ENCODE measurements around the gene RAI1.
A peak's percentile ranks its signal among the peaks of the same experiment; 100 is the strongest.
"Not testable (repeated sequence)": the region's sequence is repeated elsewhere in the genome, so short reads cannot be mapped to it uniquely, and the experiment has no call there.

The RAI1 gene

DNA sequence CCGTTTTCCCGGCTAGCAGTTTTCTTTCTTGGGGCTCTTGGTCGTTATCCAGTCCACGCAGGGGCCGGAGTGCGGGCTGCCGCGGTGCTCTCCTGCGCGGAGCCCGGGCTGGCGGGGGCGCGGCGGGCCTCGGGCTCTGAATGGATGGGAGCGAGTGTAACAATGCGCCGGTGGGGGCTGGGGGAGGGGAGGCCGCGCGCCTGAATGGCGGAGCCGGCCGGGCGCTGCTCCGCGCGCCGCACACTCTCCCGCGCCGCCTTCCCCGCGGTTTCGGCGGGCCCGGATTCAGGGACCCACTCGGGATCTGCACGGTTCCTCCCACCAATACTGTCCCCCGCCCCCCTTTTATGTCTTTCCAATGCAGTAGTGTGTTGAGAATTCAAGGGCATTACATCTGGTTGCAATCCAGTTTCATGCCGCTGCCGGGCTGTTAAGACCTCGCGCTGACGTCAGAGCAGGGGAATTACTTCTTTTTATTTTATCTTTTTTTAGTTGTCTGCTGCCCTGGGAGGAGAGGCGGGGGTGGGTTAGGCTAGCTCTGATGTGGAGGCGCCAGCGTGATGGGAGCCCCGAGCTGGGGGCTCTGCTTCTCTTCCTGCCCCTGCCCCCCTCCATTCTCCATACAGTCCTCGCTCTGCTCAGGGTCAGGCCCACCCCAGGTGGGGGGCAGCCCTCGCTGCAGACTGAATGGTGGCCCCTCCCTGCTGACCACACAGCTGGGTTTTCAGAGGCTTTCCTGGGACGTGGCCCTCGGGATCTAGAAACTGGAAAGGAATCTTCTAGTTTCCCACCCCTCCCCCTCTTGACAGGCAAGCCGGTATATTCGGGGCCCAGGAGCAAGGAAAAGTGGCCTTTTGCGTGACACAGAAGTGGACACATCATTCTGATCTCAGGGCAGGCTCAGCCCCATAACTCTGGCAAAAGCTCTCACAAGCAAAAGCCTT, 1.8 kb downstream of the RAI1 start:
- peak; percentile 83 to 86 for DNase-seq (ENCODE audit: low read depth in 2 of 2)
- TF ChIP-seq, protein P1, sequence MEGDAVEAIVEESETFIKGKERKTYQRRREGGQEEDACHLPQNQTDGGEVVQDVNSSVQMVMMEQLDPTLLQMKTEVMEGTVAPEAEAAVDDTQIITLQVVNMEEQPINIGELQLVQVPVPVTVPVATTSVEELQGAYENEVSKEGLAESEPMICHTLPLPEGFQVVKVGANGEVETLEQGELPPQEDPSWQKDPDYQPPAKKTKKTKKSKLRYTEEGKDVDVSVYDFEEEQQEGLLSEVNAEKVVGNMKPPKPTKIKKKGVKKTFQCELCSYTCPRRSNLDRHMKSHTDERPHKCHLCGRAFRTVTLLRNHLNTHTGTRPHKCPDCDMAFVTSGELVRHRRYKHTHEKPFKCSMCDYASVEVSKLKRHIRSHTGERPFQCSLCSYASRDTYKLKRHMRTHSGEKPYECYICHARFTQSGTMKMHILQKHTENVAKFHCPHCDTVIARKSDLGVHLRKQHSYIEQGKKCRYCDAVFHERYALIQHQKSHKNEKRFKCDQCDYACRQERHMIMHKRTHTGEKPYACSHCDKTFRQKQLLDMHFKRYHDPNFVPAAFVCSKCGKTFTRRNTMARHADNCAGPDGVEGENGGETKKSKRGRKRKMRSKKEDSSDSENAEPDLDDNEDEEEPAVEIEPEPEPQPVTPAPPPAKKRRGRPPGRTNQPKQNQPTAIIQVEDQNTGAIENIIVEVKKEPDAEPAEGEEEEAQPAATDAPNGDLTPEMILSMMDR (IDR thresholded peaks at IDR 0.05; ENCODE audit: low read depth, low read length), result no peak
- H3K4me3 ChIP-seq (replicated peaks in 1 of 2; ENCODE audit: low read depth in 2 of 2, low read length in 2 of 2), result peak overlapping the region; percentile 73 to 79

DNA sequence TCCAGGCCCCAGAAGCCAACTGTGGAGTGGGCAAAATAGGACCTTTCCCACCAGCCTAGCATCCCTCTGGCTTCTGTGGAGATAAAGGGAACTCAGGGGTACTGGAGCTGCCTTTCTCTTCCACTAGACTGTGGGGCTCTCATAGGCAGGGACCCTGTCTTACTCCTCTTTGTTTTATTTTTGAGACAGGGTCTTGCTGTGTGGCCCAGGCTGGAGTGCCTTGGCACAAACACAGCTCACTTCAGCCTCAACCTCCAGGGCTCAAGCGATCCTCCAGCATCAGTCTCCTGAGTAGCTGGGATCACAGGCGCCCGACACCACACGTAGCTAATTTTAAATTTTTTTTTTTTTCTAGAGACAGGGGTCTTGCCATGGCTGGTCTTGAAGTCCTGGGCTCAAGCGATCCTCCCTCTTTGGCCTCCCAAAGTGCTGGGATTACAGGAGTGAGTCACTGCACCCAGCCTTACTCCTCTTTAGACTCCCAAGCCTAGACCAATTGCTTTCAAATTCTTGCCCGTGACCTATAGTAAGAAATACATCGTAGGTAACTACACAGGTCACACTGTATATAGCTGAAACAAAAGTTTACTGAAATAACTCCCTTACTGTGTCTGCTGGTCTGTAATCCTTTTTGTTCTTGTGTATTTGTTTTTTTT, 2.6 kb downstream of the RAI1 start:
- no peak for DNase-seq (ENCODE audit: low read depth in 2 of 2)
- peak overlapping the region; percentile 73 to 79 for H3K4me3 ChIP-seq (replicated peaks in 1 of 2; ENCODE audit: low read depth in 2 of 2, low read length in 2 of 2)
- TF ChIP-seq, protein P1 (IDR thresholded peaks at IDR 0.05; ENCODE audit: low read depth, low read length), result no peak

DNA sequence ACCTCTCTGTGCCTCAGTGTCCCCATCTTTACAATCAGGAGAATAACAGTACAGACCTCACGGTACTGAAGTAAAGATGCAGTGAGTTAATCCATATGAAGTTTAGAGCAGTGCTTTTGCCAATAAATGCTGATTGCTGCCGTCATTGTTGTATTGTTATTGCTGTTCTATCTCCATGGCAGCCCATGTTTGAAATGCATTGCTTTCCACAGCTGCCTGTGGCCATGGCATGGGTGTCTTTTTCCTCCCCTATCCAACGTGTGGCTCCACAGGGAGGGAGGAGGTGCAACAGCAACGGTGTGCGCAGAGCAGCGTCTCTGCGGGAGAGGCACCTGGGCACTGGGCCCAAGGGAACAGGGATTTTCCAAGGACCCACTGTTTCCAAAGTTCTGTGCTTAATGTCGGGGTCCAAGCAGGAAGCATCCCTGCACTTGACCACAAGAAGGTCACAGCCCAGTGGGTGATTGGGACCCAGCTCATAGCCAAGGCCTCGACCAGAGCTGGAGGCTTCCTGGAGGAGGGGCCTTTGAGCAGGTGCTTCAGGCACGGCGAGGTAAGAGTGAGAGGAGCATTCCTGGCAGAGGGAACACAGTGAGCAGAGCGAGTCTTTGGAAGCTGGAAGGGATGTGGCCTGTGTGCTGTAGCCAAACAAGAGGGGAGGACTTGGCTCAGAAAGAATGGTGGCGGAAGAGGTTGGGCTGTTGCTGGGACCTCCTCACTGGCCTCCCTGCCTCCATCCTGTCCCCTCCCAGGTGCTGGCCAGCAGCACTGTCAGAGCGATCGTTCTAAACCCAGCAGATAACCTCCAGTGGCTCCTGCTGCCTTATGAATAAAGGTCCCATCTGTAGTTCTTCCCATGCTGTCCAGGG, 3.9 kb downstream of the RAI1 start:
- H3K4me3 ChIP-seq (replicated peaks in 1 of 2; ENCODE audit: low read depth in 2 of 2, low read length in 2 of 2), result no peak overlapping the region
- peak; percentile 41 to 67 for DNase-seq (ENCODE audit: low read depth in 2 of 2)

DNA sequence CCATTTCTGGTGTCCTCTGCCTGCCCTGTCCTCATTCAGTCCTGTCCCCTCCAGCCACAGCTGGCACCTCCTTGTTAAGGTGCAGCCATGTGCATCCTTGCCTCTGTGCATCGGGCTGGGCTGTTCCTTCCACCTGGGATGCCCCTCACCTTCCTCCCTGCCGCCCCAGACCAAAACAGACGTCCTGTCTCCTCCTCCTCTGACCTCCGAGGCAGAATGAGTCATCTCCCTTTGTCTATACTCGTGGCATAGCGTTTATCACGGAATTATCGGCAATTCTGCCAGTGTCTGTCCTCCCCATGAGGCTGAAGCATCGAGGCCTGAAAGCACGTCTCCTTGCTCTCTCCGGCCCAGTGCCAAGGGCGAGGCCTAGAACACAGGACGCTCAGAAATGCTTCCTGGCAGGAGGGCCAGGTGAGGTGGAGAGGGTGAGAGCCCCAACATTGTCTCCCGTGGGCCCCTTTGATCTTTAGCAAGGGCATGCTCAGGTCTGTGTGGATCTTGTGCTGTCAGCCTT, 4.6 kb downstream of the RAI1 start:
- TF ChIP-seq, protein P1 (IDR thresholded peaks at IDR 0.05; ENCODE audit: low read depth, low read length), result no peak
- peak overlapping the region in 1 of 2 donors; percentile 19 for H3K4me3 ChIP-seq (replicated peaks in 1 of 2; ENCODE audit: low read depth in 2 of 2, low read length in 2 of 2)
- DNase-seq (ENCODE audit: low read depth in 2 of 2), result peak; percentile 66 to 69

More for the DNA sequence above, 3.9 kb downstream of the RAI1 start:
- TF ChIP-seq, protein P1 (IDR thresholded peaks at IDR 0.05; ENCODE audit: low read depth, low read length), result no peak

DNA sequence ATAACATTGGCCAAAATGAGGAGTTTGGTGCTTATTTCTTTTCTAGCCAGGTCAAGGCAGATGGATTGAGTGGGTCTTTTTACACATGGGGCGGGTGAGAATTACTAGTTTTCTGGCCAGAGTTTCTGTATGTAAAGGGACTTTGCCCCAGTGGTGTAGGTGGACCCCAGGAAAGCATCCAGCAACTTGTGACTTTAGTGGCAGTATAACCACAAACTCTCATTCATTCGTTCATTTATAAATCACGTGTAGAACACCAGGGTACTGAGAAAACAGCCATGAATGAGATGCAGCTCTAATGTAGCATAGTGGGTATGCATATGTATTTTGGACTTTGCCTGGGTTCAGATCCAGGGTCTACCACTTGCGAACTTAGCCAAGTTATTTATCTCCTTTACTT, 8.1 kb downstream of the RAI1 start:
- TF ChIP-seq, protein P1 (IDR thresholded peaks at IDR 0.05; ENCODE audit: low read depth, low read length), result no peak

DNA sequence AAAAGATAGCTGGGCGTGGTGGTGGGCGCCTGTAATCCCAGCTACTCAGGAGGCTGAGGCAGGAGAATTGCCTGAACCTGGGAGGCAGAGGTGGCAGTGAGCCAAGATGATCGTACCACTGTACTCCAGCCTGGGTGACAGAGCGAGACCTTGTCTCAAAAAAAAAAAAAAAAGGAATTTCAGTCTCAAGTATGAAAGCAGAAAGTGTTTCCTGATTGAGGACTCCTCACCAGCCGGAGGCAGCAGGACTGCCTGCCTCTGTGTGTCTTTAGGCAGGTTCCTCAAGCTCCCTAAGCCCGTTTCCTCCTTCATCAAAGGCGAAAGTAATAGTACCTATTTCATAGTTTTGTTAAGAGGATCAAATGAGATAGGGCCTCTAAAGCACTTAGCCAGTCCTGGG, 9.0 kb downstream of the RAI1 start:
- H3K4me3 ChIP-seq (replicated peaks in 1 of 2; ENCODE audit: low read depth in 2 of 2, low read length in 2 of 2); DNase-seq (ENCODE audit: low read depth in 2 of 2): not testable (repeated sequence)

More for the DNA sequence above, 8.1 kb downstream of the RAI1 start:
- DNase-seq (ENCODE audit: low read depth in 2 of 2), result no peak
- H3K4me3 ChIP-seq (replicated peaks in 1 of 2; ENCODE audit: low read depth in 2 of 2, low read length in 2 of 2), result no peak overlapping the region
